Activated CD4-positive, alpha-beta T cell treated with anti-CD3 and anti-CD28 coated beads, Interleukin-2, amount 50 U/mL, for 1 hour (primary cell): ENCODE measurements around the gene PBX4.
A peak's percentile ranks its signal among the peaks of the same experiment; 100 is the strongest.
"Not testable (repeated sequence)": the region's sequence is repeated elsewhere in the genome, so short reads cannot be mapped to it uniquely, and the experiment has no call there.

ENCODE experiments used
- DNase-seq: peaks from one replicate; pipeline ENCODE4 v3.0.0-alpha.2; 2020

PBX4 gene

DNA sequence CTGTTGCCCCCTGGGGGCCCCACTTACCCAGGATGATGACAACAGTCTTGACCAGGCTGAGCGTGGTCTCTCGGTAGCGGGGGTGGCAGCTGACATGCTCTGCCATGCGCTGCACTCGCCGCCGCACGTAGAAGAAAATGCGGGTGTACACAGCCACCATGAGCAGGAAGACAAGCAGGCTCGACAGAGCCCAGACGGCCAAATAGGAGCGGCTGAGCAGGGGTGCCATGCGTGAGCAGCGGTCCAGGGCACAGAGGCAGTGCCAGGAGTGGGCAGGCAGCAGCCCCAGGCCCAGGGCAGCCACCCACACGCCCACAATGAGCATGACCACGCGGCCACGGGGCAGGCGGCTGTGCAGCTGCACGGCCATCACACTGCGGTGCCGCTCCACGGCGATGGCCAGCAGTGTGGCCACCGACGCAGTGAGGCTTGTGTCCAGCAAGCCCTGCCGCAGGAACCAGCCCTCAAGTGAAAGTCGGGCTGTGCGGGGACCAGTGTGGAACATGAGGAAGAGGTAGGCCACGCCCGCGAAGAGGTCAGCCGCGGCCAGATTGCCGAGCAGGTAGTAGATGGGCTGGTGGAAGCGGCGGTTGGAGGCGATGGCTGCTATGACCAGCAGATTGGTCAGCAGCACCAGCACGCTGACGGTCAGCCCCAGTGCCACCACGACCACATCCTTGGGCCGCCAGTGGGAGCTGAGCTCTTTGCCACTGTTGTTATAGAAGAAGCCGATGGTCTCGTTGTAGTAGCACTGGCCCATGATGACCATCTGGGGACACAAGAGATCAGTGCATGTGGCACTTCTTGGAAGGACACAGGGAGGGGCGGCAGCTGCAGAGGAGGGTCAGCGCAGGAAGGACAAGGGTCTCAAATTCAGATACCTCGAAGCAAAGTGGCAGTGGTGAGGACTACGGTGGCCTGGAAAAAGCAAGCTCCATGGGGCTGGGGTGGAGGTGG is 8.3 kb upstream of the PBX4 start:
- DNase-seq, result no peak

DNA sequence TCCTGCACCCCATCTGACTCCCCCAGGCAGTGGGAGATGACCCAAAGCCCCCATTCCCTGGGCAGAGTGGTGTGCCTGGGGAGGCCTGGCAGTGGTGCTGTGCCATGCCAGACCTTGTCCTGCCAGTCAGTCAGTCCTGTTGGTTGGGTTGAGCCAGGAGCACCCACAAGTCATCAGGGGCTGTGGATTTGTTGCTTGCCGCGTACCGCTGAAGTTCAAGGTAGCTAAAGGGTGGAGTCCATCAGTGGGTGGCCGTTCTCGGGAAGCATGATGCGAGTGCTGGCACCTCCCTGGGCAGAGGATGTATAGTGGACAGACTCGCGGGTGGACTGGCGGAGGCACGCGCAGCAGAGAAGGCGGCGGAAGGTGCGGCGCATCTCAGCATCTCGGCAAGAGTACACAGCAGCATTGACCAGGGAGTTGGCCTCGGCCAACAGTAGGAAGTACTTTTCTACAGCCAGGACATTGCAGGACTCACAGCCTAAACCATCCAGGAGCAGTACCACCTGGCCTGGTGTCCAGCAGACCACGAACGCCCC is 5.6 kb upstream of the PBX4 start:
- DNase-seq, result no peak

DNA sequence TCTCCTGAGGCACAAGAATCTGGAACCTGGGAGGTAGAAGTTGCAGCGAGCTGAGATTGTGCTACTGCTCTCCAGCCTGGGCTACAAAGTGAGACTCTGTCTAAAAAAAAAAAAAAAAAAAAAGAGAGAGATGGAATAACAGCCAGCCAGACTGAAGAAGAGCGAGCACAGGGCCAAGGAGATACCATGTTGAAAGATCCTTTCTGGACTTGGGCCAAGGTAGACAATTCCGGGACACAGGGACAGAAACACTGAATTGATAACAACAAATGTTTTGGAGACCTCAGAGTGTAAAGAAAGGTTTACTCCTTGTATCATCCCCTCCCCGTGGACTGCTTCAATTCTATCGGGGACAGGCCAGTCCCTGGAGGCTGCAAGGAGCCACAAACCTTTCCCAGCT is 4.9 kb upstream of the PBX4 start:
- no peak for DNase-seq

DNA sequence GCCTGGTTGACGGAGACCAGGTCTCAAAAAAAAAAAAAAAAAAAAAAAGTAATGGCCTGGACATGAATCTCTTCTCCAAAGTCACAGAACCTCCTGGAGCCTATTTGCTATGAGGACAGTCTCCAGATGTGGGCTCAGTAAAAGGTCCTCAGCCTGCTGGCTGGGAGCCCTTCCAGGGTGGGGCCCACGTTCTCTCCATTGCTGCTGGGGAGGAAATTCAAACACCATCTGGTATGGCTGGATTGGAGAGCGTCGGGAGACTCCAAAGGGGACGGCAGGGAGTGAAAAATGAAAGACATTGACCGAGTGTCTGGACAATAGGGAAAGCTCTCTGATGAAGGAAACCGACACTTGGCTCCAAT is 1.3 kb upstream of the PBX4 start:
- no peak for DNase-seq

DNA sequence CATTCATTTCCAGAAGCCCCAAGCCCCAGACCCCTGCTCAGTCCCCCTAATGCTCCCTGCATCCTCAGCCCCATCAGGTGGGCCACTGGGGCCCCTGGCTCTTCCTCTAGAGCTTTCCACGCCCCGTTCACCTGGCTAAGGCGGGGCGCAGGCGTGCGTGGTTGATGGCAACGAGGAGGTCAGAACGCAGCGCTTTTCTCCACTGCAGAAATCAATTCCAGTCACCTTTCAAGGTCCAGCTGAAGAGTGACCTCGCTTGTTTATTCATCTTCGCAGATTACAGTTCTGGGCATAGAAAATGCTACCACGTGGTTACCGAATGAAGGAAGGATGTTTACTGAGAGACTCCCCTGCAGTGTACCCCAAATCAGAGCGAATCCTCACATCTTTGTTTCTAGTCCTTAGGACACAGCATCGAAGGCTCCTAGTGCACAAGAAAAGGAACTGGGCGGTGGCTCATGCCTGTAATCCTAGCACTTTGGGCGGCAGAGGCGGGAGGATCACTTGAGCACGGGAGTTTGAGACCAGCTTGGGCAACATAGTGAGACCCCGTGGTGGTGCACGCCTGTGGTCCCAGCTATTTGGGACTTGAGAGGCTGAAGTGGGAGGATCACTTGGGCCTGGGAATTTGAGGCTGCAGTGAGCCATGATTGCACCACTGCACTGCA is 828 bp upstream of the PBX4 start:
- no peak for DNase-seq

DNA sequence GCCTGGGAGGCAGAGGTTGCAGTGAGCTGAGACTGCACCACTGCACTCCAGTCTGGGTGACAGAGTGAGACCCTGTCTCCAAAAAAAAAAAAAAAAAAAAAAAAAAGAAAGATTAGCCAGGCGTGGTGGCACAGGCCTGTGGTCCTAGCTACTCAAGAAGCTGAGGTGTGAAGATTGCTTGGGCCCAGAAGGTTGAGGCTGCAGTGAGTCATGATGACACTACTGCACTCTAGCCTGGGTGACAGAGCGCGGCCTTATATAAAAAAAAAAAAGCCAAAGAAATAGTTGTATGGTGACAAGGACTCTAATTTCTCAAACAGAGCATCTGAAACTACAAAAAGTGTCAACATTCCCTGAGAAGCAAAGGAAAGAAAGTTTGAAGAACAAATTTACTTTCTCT is 3.4 kb downstream of the PBX4 start:
- no peak for DNase-seq

DNA sequence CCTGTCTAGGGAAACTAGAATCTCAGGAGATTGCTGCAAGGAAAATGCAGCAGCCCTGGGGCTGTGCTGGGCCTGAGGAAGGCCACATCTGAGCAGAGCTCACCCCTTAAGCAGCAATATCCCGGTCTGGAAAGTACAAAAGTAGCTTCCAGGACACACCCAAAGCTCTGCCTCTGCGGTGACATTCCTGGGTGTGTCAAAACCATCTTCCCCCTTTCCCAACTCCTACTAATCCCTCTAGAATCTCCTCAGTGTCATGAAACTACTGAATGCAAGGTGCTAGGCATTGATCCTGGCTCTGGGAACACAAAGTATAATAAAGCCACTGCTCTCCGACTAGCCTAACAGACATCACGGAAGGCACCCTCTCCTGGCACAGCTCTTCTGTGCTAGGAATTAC is 5.0 kb downstream of the PBX4 start:
- DNase-seq, result no peak

DNA sequence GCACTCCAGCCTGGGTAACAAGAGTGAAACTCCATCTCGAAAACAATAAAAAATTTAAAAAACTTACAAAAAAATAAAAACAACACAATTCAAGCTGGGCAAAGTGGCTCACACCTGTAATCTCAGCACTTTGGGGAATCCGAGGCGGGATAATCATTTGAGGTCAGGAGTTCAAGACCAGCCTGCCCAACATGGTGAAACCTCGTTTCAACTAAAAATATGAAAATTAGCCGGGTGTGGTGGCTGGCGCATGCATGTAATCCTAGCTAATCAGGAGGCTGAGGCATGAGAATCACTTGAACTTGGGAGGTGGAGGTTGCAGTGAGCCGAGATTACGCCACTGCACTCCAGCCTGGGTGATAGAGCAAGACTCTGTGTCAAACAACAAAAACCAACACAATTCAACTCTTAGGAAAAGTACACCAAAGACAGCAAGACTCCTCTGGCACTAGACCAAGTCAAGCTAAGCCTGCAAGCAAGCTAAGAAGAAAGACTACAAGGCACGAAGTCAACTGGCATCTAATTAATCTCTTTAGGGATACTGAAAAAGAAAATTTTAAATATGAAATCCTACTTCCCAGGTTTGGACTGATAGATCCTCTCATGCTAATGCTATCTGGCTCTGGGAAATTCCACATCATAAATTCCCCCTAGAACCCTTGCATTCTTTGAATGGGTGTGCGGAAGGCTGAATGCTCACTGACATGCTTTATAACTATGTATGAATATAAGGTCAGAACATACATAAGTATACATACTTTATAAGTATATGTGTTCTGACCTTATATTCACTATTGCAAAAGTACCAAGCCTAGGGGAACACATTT is 7.9 kb downstream of the PBX4 start:
- no peak for DNase-seq

DNA sequence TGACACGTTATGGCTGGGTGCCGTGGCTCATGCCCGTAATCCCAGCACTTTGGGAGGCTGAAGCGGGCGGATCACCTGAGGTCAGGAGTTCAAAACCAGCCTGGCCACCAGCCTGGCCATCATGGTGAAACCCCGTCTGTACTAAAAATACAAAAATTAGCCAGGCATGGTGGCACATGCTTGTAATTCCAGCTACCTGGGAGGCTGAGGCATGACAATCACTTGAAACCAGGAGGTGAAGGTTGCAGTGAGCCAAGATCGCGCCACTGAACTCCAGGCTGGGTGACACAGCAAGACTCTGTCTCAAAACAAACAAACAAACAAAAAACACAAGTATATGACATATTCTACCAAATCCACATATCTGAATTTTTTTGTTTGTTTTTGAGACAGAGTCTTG is 11.8 kb downstream of the PBX4 start:
- not testable (repeated sequence) for DNase-seq

DNA sequence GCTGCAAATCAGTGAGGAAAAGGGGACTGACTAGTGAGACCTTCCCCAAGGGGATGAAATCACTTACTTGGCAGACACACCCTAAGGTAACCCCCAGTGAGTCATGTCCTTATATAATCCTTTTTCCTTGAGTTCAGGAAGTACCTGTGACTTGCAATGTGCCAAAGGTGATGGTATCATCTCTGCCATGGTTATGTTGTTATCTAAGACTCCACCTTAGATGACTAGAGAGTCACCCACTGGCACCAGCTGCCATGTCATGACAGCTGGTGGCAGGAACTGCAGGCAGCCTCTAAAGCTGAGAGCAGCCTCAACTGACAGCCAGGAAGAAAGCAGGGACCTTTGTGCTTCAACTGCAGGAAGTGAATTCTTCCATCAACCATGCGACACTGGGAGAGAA is 12.5 kb downstream of the PBX4 start:
- DNase-seq, result peak; percentile 55

DNA sequence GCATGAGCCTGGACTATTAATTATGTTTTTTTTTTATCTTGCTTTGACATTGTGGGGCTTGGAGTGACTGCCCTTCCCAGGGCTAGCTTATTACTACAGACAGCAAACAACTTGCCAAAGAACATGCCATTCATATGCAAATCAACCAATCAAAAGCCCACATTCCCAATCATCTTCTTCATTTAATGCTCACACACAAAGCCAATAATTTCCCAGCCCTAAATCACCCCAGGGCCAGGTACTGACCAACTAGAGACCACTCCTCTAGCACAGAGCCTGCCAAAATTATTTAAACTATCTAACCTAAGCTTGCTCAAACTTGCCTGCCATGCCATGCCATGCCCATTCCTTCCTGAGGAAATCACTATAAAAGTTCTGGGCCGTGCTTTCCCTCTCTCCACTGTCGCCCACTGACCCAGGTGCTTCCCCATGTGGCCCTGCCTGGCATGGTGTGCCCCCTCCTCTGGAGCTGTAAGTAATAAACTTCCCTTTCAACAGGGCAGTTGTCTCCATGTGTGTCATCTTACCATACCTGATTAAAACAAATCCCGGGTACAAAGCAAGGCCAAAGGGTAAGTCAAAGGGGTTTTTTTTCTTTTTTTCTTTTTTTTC is 15.7 kb downstream of the PBX4 start:
- DNase-seq, result no peak

DNA sequence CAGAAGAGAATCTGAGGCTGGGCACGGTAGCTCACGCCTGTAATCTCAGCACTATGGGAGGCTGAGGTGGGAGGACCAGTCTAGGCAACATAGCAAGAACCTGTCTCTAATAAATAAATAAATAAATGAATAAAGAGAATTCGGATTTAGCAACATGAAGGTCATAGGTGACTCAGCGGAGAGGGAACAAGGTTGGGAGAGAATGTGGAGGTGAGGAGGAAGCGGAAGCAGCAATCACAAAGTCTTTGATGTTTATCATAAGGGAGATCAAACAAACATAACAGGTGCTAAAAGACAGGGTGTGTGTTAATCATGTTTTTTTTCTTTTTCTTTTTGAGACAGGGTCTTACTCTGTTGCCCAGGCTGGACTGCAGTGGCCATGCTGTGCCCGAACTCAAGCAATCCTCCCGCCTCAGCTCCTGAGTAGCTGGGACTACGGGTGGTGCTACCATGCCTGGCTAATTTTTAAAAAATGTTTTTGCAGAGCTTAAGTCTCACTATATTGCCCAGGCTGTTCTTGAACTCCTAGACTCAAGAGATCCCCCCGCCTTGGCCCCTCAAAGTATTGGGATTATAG is 16.3 kb downstream of the PBX4 start:
- DNase-seq, result peak; percentile 38

DNA sequence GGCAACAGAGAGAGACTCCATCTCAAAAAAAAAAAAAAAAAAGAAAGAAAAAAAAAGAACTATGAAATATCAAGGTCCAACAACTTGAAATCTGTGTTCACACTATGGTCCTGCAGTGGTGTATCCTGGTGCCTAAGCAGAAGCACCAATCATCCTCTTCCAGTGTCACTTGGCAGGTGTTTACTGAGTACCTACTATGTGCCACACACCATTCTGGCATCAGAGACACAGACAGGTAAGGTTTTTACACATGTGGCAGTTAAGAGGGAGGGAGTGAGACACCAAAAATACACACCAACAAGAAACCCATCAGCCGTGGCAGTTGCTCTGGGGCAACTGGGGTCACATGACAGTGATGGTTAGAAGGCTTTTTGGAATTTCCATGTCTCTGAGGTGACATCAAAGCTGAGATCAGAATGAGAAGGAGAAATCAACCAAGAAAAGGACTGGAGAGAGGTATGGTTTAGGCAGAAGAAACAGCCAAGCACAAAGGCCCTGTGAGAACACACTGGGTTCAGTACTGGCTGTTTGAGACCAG is 17.6 kb downstream of the PBX4 start:
- DNase-seq, result no peak

DNA sequence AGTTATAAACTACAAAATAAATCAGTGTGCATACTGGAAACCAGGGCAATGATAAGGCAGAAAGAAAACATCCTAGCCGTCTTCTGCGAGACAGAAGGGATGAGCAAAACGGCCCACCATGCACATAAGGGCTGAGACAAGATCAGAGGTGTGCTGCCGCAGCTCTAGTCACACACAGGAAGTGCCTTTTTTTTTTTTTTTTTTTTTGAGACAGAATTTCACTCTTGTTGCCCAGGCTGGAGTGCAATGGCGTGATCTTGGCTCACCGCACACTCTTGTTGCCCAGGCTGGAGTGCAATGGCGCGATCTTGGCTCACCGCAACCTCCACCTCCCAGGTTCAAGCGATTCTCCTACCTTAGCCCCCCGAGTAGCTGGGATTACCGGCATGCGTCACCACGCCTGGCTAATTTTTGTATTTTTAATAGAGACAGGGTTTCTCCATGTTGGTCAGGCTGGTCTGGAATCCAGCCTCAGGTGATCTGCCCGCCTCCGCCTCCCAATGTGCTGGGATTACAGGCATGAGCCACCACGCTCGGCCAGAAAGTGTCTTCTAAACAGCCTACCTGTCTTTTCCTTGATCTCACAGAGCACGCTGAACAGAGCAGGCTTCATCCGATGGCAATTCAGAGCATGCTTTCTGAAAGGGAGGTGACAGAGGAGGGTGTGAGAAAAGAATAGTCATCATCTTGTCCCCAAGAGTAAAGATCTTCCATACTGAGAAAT is 19.6 kb downstream of the PBX4 start:
- DNase-seq, result peak; percentile 64

DNA sequence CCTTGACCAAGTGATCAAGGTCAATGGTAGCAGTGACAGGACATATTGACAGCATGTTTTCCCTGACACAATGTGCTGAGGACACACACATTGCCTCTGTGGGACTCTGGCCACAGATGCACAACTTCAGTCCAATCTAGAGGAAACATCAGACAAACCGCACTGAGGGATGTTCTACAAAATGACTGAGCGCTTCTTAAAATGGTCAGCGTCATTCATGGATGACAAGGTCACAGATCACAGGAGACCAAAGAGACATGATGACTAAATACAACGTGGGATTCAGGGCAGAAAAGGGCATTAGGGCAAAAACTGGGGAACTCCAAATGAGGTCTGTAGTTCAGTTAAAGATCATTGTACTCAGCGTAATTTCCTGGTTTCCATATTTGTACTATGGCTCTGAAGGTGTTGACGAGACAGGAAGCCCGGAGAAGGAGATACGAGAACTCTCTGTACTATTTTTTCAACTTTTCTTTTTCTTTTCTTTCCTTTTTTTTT is 20.6 kb downstream of the PBX4 start:
- peak; percentile 41 for DNase-seq

DNA sequence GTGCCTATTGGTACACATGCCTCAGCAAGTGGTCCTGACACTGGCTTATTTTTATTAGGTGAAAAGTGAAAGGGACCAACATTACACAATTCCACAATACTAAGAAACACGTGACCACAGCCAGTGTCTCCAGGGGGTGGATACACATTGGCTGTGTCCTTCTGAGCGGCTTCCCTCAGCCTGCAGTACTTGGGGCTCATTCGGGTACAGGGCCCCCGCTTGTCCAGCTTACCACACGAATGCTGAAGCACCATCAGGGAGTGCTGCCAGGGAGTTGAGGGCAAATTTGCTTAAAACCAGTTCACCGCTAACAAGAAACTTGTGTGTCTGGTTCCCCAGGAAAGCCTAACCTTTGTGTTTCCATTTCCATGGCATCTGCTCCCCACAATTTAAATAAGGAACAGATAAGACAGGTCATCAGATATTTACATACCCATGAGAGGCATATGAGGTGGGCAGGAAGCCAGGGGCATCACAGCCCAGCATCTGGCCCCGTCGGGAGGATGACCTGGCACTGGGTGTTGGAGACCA is 23.3 kb downstream of the PBX4 start:
- DNase-seq, result no peak

DNA sequence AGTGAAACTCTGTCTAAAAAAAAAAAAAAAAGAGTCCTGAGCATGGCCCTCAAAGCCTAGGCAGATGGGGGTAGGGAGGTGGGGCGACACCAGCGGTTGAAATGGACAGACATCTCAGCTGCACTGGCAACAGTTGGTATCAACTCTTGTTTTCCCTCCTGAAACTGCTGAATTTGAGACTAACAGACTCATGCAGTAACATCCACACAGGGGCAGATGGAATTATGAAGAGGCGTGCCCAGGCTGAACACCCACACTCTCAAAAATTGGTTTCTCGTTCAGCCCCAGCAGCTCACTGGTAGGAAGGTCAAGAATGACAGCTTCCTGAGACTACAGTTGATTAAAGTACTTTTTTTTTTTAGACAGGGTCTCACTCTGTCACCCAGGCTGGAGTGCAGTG is 24.1 kb downstream of the PBX4 start:
- no peak for DNase-seq

DNA sequence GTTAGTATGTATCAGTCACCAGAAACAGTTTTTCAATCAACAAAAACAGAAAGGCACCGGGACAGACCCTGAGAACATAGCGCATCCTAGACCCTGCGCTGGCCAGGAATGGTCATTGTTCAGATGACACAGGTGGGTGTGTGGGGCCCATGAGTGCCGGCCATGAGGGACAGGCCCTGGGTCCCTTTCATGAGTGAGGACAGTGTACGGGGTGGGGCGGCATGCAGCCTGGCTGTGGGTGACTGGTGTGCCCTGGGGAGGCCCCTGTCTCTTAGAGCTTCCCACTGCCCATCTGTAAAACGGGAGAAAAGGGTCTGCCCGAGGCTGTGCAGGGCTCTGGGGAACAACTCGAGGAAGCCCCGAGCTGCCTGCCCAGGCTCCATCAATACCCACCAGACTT is 25.8 kb downstream of the PBX4 start:
- DNase-seq, result no peak

DNA sequence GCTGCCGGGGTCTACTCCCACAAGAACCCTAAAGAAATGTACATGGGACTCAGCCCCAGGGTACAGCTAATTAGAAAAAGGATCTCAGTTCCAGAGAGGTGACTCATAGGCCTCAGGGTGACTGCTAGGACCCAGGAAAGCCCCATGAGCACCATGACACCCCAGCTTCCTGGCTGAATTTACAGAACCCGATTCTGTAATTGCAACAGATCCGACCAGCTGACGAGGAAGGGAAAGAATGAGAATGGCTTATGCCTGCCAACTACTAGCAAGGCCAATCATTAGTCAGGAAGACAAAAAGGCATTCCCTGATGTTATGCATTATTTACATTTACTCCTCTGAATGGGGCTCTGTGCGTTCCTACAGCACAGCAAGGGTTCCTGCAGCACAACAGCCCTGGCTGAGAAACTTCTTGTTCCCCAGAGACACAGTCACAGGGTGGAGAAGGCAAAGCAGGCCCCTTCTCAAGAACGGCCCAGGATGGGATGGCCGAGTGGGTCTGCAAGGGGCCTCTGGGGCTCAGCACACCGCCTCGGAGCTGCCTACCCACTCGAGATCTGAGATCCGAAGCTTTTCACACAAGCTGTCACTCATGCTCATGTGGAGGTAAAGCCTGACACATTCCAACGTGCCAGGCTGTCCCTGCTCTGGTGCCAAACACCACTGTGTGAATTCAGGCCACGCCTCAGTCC is 27.2 kb downstream of the PBX4 start:
- DNase-seq, result peak; percentile 56

DNA sequence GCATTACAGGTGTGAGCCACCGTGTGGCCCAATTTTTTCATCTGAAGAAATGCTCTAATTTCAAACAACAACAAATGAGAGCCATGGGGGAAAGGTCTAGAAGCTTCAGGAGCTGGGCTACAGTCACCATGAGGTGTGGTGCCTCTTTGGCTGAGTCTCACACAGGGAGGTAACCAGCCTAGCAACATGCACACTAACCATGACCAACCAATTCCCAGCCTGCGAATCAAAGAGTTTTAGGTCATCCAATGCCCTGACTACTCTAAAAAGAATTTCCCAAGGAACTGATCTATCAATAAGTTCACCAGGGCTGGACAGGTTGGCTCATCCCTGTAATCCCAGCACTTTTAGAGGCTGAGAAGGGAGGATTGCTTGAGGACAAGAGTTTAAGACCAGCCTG is 29.9 kb downstream of the PBX4 start:
- no peak for DNase-seq
